Measurements from ENCODE around the gene CPVL.

DNA sequence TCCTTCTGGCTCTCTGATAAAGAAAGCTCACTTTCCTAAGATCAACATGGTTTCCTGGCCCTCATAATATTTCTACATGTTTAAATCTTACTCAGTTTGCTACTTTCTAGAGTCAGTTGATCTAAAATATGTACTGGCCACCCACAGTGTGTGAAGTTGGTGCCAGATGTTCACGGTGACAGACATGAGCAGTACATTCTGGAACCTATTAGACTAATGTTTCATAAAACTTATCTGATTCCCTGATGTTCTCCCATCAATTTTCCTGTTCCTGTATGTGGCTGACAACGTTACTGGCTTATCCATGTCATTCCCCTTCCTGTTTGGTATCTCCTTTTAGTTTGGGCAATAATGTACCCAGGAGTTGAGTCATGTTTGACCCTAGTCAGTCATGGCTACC lies 13.7 kb upstream of the CPVL start:
- TF ChIP-seq EZH2 (IDR thresholded peaks at IDR 0.05; ENCODE audit: borderline replicate concordance, low read depth, low read length, poor library complexity, severe bottlenecking): no peak
- TF ChIP-seq, protein P1, sequence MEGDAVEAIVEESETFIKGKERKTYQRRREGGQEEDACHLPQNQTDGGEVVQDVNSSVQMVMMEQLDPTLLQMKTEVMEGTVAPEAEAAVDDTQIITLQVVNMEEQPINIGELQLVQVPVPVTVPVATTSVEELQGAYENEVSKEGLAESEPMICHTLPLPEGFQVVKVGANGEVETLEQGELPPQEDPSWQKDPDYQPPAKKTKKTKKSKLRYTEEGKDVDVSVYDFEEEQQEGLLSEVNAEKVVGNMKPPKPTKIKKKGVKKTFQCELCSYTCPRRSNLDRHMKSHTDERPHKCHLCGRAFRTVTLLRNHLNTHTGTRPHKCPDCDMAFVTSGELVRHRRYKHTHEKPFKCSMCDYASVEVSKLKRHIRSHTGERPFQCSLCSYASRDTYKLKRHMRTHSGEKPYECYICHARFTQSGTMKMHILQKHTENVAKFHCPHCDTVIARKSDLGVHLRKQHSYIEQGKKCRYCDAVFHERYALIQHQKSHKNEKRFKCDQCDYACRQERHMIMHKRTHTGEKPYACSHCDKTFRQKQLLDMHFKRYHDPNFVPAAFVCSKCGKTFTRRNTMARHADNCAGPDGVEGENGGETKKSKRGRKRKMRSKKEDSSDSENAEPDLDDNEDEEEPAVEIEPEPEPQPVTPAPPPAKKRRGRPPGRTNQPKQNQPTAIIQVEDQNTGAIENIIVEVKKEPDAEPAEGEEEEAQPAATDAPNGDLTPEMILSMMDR (conservative IDR thresholded peaks at IDR 0.05; ENCODE audit: low read depth, low read length): no peak
